HAP-1 (cell line): Measurements from ENCODE around the gene PPARGC1A.

ENCODE experiments used
- DNase-seq, 2 experiments: peaks; one replicate each; pipeline ENCODE4 v3.0.0-alpha.2; 2016 to 2020; ENCODE audit warnings: low spot score in 2 of 2
- H3K27me3 ChIP-seq: fragments of 250-450 bp; sonication (Bioruptor Pico); 2 replicates; pipeline ENCODE4 v1.5.1; 2020; ENCODE audit warnings: low read depth, mild to moderate bottlenecking, moderate library complexity
- H3K36me3 ChIP-seq: fragments of 250-450 bp; sonication (Bioruptor Pico); replicated peaks from 2 replicates; pipeline ENCODE4 v1.5.1; 2020; ENCODE audit warnings: mild to moderate bottlenecking
- H3K4me1 ChIP-seq: fragments of 250-450 bp; sonication (Bioruptor Pico); 2 replicates; pipeline ENCODE4 v1.5.1; 2020; ENCODE audit warnings: mild to moderate bottlenecking
- H3K4me3 ChIP-seq: fragments of 250-450 bp; sonication (Bioruptor Pico); 2 replicates; pipeline ENCODE4 v1.5.1; 2020; ENCODE audit warnings: mild to moderate bottlenecking, moderate library complexity
- H3K9me3 ChIP-seq: fragments of 250-450 bp; sonication (Bioruptor Pico); 2 replicates; pipeline ENCODE4 v1.5.1; 2020; ENCODE audit warnings: mild to moderate bottlenecking, moderate library complexity
- in situ Hi-C: fragments of 300-500 bp; cut with MboI; formaldehyde crosslinking; loops from 3 replicates; pipeline ENCODE4 v1.14.3; 2020; ENCODE audit warnings: low sequenced_read_pairs, inconsistent platforms, mixed read lengths

The PPARGC1A gene

GRCh38 chr4:23861897-23862296 is 27.9 kb downstream of the PPARGC1A start:
- Histone ChIP-seq H3K36me3 (no peaks in the 10 kb centered on the region), H3K9me3 (no peaks in the 10 kb centered on the region), H3K4me3 (no peak overlapping the region), H3K4me1 (no peaks in the 10 kb centered on the region), H3K27me3 (no peaks in the 10 kb centered on the region)
- in situ Hi-C loops, result no loop called here
- no peak for DNase-seq

DNA sequence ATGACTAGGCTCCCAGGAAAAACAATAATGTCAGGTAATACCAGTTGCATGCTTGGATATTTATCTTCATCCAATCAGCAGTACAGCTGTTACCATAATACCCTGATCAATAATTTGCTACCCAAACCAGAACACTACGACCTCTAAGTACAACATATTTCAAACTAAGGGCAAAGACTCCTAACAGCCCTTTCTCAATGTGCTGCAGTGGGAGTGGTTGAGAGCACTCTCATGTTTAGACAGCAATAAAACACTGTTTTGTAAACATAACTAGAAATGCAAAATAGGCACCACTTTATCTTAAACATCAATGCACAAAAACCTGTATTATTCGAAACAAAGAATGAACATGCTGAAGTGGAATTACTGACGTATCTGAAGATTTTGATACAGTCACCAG is 28.9 kb downstream of the PPARGC1A start:
- no peak overlapping the region for H3K4me3 ChIP-seq
- in situ Hi-C loops, result no loop called here
- H3K9me3 ChIP-seq, result no peaks in the 10 kb centered on the region
- H3K36me3 ChIP-seq, result no peaks in the 10 kb centered on the region
- H3K4me1 ChIP-seq, result no peaks in the 10 kb centered on the region
- no peaks in the 10 kb centered on the region for H3K27me3 ChIP-seq
- no peak for DNase-seq

- Histone ChIP-seq H3K4me1 (no peaks in the 10 kb centered on the region), H3K9me3 (no peaks in the 10 kb centered on the region), H3K36me3 (no peaks in the 10 kb centered on the region), H3K27me3 (no peaks in the 10 kb centered on the region), H3K4me3 (no peak overlapping the region)
- in situ Hi-C loops, result no loop called here
- no peak for DNase-seq
These were observed 32.4 kb downstream of the PPARGC1A start for GRCh38 chr4:23857367-23857959.

- H3K27me3 ChIP-seq, result no peaks in the 10 kb centered on the region
- H3K4me1 ChIP-seq, result no peaks in the 10 kb centered on the region
- no peak overlapping the region for H3K4me3 ChIP-seq
- no peaks in the 10 kb centered on the region for H3K36me3 ChIP-seq
- in situ Hi-C loops, result no loop called here
- H3K9me3 ChIP-seq, result no peaks in the 10 kb centered on the region
- DNase-seq, result no peak
These were observed 33.2 kb downstream of the PPARGC1A start for GRCh38 chr4:23856630-23857029.

- in situ Hi-C loops, result no loop called here
- no peaks in the 10 kb centered on the region for H3K4me1 ChIP-seq
- no peaks in the 10 kb centered on the region for H3K9me3 ChIP-seq
- H3K27me3 ChIP-seq, result no peaks in the 10 kb centered on the region
- DNase-seq, result no peak
- H3K4me3 ChIP-seq, result no peak overlapping the region
- H3K36me3 ChIP-seq, result no peaks in the 10 kb centered on the region
These were observed 33.8 kb downstream of the PPARGC1A start for GRCh38 chr4:23855912-23856605.

GRCh38 chr4:23853986-23854660 is 35.7 kb downstream of the PPARGC1A start:
- no peaks in the 10 kb centered on the region for H3K36me3 ChIP-seq
- H3K9me3 ChIP-seq, result no peaks in the 10 kb centered on the region
- in situ Hi-C loops, result no loop called here
- H3K4me3 ChIP-seq, result no peak overlapping the region
- no peaks in the 10 kb centered on the region for H3K4me1 ChIP-seq
- no peak for DNase-seq
- H3K27me3 ChIP-seq, result no peaks in the 10 kb centered on the region

- in situ Hi-C loops, result no loop called here
- Histone ChIP-seq H3K4me3 (no peak overlapping the region), H3K9me3 (no peaks in the 10 kb centered on the region), H3K4me1 (no peaks in the 10 kb centered on the region), H3K36me3 (no peaks in the 10 kb centered on the region), H3K27me3 (no peaks in the 10 kb centered on the region)
- no peak for DNase-seq
These were observed 38.4 kb downstream of the PPARGC1A start for GRCh38 chr4:23851464-23851863.

DNA sequence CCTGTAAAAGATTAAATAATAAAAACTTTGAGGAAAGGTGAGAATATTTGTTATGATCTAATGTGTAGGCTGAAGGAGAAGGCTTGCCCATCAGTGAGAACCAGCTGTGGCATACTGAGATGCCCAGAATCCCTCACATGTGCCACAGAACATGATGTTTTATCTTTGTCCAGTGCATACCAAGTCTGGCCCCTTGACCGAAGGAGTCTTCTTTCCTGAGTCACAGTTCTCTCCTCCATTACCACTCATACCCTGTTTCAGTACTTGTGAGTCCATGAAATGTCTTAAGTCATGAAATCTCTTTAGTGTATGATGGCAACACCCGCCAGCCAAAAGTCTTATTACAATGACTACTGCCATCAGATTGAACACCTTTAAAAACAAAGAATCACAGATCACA is 42.7 kb downstream of the PPARGC1A start:
- Histone ChIP-seq H3K27me3 (no peaks in the 10 kb centered on the region), H3K4me1 (no peaks in the 10 kb centered on the region), H3K9me3 (no peaks in the 10 kb centered on the region), H3K36me3 (no peaks in the 10 kb centered on the region), H3K4me3 (no peak overlapping the region)
- no peak for DNase-seq
- in situ Hi-C loops, result no loop called here

- H3K27me3 ChIP-seq, result no peaks in the 10 kb centered on the region
- in situ Hi-C loops, result no loop called here
- no peaks in the 10 kb centered on the region for H3K9me3 ChIP-seq
- no peaks in the 10 kb centered on the region for H3K4me1 ChIP-seq
- no peak for DNase-seq
- no peak overlapping the region for H3K4me3 ChIP-seq
- no peaks in the 10 kb centered on the region for H3K36me3 ChIP-seq
These were observed 44.9 kb downstream of the PPARGC1A start for GRCh38 chr4:23844961-23845360.

DNA sequence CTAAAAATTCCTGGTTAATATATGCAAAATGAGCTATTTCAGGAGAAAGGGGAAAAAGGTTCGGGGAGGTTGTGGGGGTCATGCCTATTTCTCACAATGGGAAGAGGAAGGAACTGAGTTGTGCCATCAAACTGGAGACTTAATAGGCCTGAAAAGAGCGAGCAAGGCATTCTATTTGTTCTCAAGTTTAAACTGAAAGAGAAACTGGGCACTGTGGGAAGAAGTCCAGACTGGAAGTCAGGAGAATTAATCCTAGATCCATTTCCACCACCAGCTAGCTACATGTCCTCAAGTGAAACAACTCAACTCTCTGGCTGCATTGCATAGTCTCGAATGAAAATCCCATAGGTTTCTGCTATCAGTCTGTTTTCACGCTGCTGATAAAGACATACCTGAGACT is 50.6 kb downstream of the PPARGC1A start:
- Histone ChIP-seq H3K4me3 (no peak overlapping the region), H3K27me3 (no peaks in the 10 kb centered on the region), H3K4me1 (no peaks in the 10 kb centered on the region), H3K9me3 (no peaks in the 10 kb centered on the region), H3K36me3 (no peaks in the 10 kb centered on the region)
- DNase-seq, result no peak
- in situ Hi-C loops, result no loop called here

DNA sequence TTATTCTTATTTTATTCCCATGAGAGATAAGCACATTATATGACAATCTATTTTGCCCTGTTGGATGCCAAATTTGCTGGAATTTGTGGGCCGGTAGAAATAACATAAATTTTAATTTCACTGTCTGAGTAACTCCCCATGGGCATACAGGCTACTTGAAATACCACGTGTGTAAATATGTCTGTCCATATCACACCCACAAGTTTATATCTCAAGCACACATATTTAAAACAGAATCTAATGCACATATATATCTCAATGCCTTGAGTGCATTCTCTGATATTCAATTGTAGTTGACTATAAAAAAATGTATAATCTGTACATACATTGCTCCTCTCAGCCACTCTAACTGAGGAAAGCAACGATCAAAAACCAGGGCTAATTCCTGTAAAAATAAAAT is 51.2 kb downstream of the PPARGC1A start:
- H3K9me3 ChIP-seq, result no peaks in the 10 kb centered on the region
- no peaks in the 10 kb centered on the region for H3K4me1 ChIP-seq
- no peaks in the 10 kb centered on the region for H3K27me3 ChIP-seq
- H3K4me3 ChIP-seq, result no peak overlapping the region
- no peak for DNase-seq
- in situ Hi-C loops, result no loop called here
- H3K36me3 ChIP-seq, result no peaks in the 10 kb centered on the region

- Histone ChIP-seq H3K4me1 (no peaks in the 10 kb centered on the region), H3K4me3 (no peak overlapping the region), H3K36me3 (no peaks in the 10 kb centered on the region), H3K27me3 (no peaks in the 10 kb centered on the region), H3K9me3 (no peaks in the 10 kb centered on the region)
- in situ Hi-C loops, result no loop called here
- no peak for DNase-seq
These were observed 51.7 kb downstream of the PPARGC1A start for GRCh38 chr4:23838131-23838530.

DNA sequence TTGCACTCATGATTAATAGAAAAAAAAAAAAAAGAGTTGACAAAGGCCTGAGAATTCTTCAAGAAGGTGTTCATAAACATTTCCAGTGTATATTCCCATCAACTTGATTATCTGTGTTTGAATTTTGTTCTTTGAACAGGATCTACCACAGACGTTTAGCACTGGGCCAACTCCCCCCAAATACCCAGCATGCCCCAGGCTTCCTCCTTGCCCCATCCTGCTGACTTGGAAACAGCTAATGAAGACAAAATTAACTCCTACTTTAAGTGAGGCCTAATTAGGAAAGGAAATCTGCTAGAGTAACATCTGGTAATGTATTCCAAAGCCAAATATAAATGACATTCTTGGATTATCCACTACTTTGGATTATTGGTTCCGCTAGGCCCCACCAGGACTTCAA is 52.5 kb downstream of the PPARGC1A start:
- DNase-seq, result no peak
- Histone ChIP-seq H3K36me3 (no peaks in the 10 kb centered on the region), H3K27me3 (no peaks in the 10 kb centered on the region), H3K9me3 (no peaks in the 10 kb centered on the region), H3K4me1 (no peaks in the 10 kb centered on the region), H3K4me3 (no peak overlapping the region)
- in situ Hi-C loops, result no loop called here

DNA sequence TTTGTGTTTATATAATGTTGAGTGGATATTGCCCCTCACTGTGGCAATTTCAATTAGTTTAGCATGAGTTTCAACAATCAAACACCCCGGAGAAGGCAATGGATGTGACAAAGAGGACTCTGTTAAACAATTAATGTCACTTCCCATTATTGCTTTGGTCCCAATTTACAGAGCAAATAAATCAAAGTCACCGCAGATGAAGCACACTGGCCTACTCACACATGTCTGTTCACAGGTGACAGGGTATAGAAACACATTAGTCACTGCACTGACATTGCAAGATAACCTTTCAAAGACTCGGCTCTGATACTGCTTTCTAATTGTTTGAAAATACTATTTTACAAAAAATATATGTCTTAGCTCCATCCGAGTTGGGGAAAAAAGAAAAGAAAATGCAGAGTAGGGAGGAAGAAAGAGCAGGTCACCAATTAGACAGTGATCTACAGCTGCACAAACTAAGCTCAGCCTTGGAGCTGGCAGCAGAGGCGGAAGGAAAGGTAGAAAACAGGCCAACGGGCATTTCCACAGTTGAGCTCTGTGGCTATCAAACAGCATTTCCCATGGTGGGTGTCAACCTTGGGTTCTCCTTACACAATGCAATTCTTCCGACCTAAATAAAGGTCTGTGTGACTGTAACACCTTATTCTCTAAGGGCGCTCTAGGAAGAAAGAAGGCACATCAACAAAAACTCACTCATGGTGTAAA is 53.9 kb downstream of the PPARGC1A start:
- in situ Hi-C loops, result no loop called here

More for the DNA sequence above, 53.9 kb downstream of the PPARGC1A start:
- no peaks in the 10 kb centered on the region for H3K36me3 ChIP-seq
- no peaks in the 10 kb centered on the region for H3K9me3 ChIP-seq
- no peaks in the 10 kb centered on the region for H3K27me3 ChIP-seq
- DNase-seq, result no peak
- no peak overlapping the region for H3K4me3 ChIP-seq
- no peaks in the 10 kb centered on the region for H3K4me1 ChIP-seq
